ENCODE measurements around the gene NPM1.
A peak's percentile ranks its signal among the peaks of the same experiment; 100 is the strongest.
"Not testable (repeated sequence)": the region's sequence is repeated elsewhere in the genome, so short reads cannot be mapped to it uniquely, and the experiment has no call there.

NPM1 gene

GRCh38 chr5:171386006-171386671, 1.5 kb upstream of the NPM1 start:
- no peak for DNase-seq

- no peak for DNase-seq
These were observed 746 bp upstream of the NPM1 start for GRCh38 chr5:171386861-171387344.

GRCh38 chr5:171387970-171388815, 544 bp downstream of the NPM1 start:
- DNase-seq: peak; percentile 76

- no peak for DNase-seq
These were observed 1.1 kb downstream of the NPM1 start for GRCh38 chr5:171388816-171389168.

- no peak for DNase-seq
These were observed 3.4 kb downstream of the NPM1 start for GRCh38 chr5:171390883-171391677.

- DNase-seq: no peak
These were observed 4.4 kb downstream of the NPM1 start for GRCh38 chr5:171391996-171392577.

DNA sequence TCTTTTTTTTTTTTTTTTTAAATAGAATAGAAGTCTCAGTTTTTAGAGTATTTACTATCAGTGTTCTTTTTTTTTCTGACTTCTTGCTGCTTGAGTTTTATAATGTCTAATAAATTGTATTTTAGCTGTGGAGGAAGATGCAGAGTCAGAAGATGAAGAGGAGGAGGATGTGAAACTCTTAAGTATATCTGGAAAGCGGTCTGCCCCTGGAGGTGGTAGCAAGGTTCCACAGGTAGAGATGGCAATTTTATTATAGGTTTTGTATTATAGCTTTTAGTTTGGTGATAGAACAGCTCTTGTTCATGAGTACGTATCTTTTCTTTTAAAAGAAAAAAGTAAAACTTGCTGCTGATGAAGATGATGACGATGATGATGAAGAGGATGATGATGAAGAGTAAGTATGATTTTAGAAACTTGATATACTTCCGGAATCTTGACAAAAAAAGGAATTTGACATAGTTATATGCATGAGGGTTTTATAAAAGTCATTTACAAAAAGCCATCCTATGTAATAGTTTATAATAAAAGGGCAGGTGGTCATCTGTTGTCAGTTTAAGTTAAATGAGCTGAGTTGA, 5.0 kb downstream of the NPM1 start:
- DNase-seq: no peak

DNA sequence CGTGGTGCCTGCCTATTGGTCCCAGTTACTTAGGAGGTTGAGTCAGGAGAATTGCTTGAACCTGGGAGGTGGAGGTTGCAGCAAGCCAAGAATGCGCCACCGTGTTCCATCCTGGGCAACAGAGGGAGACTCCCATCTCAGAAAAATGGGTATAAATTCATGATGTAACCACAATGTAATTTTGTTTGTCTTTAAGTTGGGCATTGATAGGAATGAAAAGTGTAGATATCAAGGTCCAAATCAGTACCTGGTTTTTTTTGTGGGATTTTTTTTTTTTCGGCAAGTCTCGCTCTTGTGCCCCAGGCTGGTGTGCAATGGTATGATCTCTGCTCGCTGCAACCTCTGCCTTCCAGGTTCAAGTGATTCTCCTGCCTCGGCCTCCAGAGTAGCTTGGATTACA, 7.4 kb downstream of the NPM1 start:
- DNase-seq: no peak

DNA sequence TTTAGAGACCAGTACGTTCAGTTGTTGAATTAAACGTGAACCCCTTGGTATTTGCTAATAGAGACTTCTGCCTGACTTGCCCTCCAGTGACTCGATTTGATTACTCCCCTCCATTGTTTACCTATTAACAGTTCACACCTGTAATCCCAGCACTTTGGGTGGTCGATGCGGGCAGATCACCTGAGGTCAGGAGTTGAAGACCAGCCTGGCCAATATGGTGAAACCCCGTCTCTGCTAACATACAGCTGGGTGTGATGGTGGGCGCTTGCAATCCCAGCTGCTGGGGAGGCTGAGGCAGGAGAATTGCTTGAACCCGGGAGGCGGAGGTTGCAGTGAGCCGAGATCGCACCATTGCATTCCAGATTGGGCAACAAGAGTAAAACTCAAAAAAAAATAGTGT, 8.9 kb downstream of the NPM1 start:
- DNase-seq: not testable (repeated sequence)

DNA sequence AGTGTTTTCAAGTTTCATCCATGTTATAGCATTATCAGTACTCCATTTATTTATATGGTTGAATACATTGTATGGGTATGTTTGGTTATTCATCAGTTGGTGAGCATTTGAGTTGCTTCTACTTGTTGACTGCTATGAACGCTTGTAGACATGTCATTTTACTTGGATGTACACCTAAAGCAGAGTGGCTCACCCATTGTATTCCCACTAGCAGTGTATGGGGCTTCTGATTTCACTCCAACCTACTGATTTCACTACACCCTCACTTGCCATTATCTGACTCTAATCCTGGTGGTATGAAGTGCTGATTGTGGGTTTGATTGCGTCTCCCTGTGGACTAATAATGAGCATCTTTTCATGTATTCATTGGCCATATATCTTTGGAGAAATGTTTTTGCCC, 9.5 kb downstream of the NPM1 start:
- no peak for DNase-seq

- DNase-seq: no peak
These were observed 9.9 kb downstream of the NPM1 start for GRCh38 chr5:171397599-171397998.

DNA sequence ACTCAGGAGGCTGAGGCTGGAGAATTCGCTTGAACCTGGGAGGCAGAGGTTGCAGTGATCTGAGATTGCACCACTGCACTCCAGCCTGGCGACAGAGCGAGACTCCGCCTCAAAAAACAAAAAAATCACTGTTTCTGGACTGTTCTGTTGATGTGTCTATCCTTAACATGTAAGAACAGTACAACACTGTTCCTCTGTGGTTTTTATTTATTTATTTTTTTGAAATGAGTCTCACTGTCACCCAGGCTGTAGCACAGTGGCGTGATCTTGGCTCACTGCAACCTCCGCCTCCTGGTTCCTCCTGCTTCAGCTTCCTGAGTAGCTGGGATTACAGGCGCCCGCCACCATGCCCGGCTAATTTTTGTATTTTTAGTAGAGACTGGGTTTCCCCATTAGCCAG, 11.0 kb downstream of the NPM1 start:
- not testable (repeated sequence) for DNase-seq

DNA sequence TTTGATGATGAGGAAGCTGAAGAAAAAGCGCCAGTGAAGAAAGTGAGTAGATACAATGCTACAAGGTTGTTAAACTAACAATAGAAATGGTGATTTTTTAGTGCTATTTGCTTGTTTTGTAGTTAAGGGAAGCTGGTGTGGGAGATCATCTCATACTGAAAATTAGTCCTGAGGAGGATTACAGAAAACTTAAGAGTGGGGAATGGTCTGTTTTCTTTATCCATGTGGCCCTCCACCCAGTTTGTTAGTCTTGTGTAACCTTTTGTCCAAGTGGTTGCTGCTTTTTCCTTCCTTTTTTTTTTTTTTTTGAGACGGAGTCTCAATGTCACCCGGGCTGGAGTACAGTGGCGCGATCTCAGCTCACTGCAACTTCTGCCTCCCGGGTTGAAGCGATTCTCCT, 12.5 kb downstream of the NPM1 start:
- DNase-seq: no peak

DNA sequence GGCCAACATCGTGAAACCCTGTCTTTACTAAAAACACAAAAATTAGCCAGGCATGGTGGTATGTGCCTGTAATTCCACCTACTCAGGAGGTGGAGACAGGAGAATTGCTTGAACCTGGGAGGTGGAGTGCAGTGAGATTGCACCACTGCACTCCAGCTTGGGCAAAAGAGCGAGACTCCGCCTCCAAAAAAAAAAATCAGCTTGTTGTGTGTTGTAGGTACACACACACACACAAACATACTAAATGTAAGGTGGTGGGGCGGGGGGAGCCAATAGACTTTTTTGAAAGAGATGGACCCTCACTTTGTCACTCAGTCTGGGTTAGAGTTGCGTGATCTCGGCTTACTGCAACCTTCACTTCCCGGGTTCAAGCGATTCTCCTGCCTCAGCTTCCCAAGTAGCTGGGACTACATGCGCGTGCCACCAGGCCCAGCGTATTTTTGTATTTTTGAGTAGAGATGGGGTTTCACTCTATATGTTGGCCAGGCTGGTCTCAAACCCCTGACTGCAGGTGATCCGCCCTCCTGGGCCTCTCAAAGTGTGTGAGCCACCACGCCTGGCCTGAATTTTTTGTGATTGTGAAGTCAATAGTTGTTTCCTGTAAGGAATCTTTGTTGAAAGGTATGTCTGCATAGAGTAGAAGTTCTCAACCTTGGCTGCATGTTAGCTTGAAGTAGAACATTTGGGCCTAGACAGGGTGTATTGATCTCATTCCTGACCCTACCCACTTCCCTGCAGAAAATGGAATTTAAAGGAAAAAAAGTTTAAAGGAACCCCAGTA, 13.7 kb downstream of the NPM1 start:
- DNase-seq: no peak

DNA sequence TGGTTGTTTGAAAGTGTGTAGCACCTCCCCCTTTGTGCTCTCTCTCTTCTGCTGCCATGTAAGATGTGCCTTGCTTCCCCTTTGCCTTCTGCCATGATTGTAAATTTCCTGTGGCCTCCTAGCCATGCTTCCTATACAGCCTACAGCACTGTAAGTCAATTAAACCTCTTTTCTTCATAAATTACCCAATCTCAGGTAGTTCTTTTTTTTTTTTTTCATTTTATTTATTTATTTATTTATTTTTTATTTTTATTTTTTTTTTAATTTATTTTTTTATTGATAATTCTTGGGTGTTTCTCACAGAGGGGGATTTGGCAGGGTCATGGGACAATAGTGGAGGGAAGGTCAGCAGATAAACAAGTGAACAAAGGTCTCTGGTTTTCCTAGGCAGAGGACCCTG, 15.1 kb downstream of the NPM1 start:
- DNase-seq: not testable (repeated sequence)

- DNase-seq: no peak
These were observed 18.0 kb downstream of the NPM1 start for GRCh38 chr5:171405615-171406014.

DNA sequence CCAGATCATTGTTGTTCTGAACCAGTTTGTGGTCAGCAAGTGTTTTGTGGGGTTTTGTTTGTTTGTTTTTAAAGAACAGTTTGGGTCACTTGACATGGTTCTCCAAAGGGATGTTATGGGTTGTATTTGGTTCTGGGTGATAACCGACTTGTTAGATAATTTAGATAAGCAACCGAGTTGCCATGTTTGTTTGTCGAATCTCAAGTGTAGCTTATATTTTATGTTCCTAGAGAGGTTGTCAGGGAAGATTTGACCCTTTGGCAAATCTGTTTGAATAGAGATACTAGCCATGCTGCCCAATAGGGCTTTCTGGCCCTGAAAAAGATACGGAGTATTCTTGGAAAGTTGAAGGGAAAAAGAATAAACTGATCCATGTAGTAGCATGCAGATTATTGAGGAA, 19.6 kb downstream of the NPM1 start:
- DNase-seq: no peak

DNA sequence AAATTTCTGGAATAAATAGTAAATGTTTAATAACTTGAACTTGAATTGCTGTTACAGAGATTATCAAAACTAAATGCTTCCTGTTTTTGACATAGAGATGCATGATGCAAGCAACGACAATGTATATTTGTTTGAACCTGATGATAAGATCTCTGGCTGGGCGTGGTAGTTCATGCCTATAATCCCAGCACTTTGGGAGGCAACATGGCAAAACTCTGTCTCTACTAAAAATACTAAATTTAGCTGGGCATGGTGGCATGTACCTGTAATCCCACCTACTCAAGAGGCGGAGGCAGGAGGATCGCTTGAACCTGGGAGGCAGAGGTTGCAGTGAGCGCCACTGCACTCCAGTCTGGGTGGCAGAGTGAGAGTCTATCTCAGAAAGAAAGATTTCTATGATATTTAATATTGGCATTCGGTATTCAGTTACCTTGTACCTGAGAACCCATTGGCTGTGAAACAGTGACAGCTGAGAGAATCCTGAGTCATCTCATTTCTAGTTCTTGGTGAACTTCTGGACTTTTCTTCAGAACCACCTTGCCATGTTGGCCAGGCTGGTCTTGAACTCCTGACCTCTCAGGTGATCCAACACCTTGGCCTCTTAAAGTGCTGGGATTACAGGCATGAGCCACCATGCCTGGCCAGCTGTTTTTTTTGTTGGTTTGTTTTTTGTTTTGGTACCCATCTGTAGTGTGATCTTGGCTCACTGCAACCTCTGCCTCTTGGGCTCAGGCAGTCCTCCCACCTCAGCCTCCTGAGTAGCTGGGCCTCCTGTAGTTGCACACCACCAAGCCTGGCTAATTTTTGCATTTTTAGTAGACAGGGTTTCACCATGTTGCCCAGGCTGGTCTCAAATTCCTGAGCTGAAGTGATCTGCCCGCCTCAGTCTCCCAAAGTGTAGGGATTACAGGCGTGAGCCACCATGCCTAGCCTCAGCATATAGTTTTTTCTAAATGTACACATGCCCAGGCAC, 21.8 kb downstream of the NPM1 start:
- no peak for DNase-seq

- no peak for DNase-seq
These were observed 22.5 kb downstream of the NPM1 start for GRCh38 chr5:171410181-171410580.

GRCh38 chr5:171412186-171412585, 24.5 kb downstream of the NPM1 start:
- DNase-seq: no peak
